Inflammatory macrophage treated with lipopolysaccharide for 1 hour (primary cell): ENCODE data around the gene RSL1D1.

Source experiments
- DNase-seq, 2 donors: peaks; one replicate each; pipeline ENCODE4 v3.0.0-alpha.2; 2020 to 2022

RSL1D1 gene

DNA sequence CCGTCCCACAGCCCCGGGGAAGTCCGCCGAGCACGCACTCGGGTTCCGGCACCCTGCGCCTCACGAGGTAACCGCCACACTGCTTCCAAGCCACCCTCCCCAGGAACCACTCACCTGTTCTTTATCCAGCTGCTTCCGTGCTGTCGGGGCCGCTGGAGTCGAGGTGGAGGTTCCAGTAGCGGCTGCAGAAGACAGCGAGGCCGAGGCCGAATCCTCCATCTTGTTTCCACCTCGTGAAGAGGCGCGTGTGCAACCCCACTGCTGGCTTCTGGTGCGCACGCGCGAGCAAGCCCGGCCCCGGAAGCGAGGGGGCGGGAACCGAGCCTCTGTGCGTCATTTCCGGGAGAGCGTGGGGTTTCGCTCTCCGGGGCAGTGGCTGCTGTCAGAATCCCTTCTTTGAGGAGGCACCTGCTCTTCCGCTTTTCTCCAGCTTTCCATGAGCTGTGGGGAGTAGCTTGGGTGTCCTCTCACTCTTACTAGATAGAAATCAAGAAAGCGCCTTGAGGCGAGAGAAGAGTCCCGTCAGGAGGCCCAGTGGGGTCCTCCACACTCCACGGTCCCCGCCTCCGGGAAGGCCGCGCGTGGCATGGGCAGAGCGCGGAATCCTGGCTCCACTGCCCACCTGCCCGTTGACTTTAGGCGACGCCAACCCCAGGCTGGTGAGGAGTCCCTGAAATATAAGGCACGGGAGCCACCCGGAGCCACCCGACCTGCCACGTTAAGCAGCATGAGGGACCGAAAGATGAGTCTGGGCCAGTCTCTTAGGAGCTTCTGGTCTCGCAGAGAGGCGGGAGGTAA lies at the start of gene RSL1D1:
TSS of gene RSL1D1 (minus strand) at position 249 of the 798 bp plus-strand sequence. CDS start at position 219, 30 bp downstream.
- DNase-seq: peak; percentile 95 to 98

DNA sequence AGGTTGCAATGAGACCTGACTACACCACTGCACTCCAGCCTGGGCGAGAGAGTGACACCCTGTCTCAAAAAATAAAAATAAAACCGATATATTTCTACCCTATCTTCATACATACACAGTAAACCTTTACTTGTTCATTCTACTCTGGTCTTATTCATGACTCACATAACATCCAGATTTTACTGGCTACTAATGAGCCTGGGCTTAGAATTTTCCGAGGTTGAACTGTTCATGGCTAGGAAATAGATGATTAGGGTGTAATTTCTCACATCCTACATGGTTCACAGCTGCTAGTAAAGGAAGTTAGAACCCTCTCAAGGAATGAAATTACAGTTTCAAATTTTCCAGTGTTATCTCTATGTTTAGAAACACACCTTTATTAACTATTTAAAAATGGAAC lies 49.7 kb upstream of the RSL1D1 start:
- DNase-seq: no peak

DNA sequence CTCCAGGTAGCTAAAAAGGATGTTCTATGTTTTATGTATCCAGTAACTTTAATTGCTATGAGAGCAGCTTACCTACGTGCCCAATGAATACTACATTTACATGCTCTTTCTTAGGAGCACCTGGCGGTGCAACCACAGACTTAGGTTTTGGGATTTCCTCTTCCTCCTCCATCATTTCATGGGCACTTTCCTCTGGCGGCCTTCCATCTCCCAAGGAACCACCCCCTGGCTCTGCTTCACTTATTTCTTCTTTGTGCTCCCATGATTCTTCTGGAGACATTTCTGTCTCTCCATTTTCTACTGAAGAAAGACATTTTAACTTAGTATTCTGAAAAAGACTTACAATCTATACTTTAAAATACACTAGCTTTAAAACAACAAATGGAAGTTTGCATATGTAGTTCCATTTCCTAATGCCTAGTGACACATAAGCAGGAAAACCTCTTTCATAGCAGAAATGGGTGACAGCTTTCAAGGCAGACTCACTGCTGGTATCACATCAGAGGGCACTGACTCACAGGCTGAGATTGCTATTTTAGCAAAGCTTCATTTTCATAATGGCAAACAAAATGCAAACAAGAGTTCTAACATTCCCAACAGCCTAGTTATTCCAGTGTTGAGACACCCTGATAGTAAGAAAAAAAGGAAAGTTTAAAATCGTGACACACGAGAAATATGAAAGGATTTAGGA lies 45.3 kb upstream of the RSL1D1 start:
- peak; percentile 20 to 54 for DNase-seq

DNA sequence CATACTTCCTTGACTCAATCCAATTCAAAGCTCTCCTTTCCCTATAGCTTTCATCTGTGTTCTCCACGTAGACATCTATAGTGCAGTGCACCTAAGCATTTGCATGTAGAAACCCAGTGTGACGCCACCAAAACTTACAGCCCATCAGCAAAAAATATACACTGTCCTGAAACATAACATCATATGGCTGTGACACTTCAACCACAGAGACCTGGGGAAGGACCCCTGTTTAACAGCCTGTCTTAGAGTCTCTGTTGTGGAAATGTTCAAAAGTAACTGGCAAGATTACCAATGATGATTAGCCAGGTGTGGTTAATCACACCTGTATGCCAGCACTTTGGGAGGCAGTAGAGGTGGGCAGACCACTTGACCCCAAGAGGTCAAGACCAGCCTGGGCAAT lies 42.2 kb upstream of the RSL1D1 start:
- DNase-seq: no peak

DNA sequence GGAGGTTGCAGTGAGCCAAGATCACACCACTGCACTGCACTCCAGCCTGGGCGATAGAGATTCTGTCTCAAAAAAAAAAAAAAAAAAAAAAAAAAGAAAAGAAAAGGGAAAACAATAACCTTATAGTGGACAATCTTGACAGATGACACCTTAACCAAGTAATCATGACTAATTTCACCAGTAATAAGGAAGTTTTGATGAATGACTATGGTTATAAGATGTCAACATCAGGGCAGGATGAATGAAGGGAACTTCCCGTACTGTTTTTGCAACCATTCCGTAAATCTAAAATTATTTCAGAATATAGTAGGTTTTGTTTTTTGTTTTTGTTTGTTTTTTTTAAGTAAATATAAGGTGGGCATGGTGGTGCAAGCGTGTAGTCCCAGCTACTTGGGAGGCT lies 41.4 kb upstream of the RSL1D1 start:
- peak; percentile 55 to 71 for DNase-seq

DNA sequence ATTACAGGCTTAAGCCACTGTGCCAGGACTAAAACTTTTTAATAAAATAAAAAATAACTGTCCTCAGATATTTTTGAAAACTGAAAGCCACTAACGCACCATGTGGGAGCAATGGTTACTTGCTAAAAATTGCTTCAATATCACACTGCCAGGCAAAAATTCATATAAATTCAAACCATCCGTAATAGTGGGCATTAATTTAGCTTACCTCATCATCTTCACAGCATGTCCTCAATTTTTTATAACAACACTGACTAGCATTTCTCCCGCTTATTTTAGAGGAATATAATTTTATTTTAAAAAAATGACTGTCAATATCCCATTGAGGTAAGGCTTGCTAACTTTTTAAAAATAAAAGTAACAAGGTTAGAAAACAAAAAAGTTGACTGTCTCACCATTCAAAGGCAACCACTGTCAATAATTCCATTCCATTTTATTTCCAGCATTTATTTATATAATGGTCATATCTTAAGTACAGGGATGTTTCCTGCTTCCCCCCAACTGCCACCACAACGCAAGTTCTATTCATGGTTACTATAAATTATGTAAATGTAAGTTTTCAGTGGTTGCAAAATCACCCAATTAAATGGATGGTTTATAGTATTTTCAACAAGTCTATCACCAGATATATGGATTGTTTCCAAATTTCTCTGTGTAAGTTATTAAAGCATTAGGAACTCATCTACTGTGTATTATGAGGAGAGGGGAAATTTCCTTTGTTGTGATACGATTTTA lies 39.1 kb upstream of the RSL1D1 start:
- no peak for DNase-seq

DNA sequence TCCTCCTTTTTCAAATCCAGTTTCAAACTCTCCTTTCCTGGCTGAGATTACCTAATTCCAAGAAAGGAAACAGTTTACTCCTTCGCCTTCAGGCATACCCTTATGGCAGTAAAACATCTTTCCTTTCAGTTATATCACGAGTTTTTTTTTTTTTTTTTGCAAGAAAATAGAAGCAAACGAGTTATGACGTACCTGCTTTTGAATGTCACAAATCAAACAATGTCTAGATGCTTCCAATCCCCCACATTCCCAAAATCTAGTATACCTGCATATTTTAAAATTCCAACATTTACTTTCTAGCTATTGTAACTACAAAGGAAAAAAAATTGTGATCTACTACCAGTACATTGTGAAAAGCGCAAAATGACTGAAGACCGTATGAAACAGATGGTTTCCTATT lies 35.5 kb upstream of the RSL1D1 start:
- no peak for DNase-seq

DNA sequence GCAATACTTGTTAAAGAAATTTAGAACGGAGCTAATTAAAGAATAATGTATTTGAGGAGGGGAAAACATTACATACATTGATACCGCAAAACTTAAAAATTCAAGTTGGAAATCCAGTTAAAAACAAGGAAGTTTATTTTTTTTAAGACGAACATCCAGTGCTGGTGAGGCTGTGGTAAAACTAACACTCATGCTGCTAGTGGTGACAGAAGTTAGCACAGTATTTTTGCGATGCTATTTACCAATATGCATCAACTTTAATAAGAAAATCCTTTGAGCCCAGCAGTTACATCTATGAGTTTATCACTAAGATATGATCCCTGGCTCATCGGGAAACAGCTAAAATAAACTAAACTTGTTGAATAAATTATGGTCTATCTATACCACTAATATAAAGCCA lies 32.7 kb upstream of the RSL1D1 start:
- DNase-seq: no peak

DNA sequence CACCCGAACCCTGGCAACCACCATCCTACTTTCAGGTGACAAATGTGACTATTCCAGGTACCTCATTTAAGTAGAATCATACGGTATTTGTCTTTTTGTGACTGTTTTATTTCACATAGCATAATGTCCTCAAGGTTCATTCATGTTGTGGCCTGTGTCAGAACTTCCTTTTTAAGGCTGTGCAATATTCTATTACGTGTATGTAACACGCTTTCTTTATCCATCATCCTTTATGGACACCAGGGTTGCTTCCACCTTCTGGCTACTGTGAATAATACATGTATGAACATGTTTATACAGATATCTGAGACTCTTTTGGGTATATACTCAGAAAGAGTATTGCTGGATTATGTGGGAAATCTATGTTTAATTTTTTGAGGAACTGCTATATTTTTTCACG lies 28.7 kb upstream of the RSL1D1 start:
- peak; percentile 25 to 31 for DNase-seq

DNA sequence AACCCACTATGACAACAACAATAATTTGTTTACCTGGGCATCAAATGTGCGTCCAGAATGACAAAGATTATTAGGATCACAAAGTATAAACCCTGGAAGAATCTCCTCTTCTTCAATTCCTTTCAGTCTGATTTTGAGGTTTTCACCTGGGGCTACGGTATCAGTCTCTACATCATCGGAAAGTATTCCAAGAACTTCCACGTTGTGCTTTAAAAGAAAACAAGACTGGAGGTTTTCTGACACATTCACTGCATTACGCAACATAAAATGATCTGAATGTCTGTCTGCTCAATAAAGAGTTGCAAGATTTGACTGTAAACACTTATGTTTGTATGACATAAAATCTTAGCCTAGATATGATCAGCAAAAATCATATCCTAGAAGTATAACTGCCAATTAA lies 26.0 kb upstream of the RSL1D1 start:
- DNase-seq: no peak

DNA sequence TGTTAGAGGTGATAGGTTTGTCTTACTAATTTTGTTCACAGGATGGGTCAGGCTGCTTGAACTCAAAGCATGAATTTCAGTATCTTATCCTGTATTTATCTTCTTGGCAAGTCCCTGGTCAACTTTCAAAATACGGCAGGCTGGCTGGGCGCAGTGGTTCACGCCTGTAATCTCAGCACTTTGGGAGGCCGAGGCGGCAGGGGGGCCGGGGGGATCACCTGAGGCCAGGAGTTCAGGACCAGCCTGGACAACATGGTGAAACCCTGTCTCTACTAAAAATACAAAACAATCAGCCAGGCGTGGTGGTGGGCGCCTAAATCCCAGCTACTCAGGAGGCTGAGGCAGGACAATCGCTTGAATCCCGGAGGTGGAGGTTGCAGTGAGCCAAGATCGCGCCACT lies 25.0 kb upstream of the RSL1D1 start:
- DNase-seq: no peak

DNA sequence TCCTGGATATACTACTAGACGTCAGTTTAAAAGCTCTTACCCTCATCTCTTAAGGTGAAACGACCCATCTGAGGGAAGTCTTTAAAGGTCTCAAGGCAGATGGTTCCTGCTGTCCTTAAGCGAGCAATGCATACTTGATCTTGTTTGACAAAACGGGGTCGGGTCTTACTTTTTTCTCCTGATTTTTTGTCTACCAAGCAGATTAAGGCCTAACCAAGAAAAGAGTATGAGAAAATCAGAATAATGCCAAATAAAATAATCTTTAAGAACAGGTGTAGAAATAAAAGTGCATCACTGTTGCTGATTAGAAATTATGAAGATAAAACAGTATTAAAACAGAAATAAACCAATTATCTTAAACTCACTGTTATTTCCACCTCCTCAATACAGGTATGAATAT lies 24.4 kb upstream of the RSL1D1 start:
- DNase-seq: no peak

DNA sequence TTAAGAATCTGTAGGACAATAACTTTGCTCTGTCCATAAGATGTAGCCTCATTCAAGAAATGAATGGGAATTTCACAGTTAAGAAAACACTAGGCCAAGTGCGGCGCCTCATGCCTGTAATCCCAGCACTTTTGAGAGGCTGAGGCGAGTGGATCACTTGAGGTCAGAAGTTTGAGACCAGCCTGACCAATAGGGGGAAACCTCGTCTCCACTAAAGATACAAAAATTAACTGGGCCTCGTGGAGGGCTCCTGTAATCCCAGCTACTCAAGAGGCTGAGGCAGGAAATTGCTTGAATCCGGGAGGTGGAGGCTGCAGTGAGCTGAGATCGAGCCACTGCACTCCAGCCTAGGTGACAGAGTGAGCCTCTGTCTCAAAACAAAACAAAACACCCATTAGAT lies 19.9 kb upstream of the RSL1D1 start:
- no peak for DNase-seq

DNA sequence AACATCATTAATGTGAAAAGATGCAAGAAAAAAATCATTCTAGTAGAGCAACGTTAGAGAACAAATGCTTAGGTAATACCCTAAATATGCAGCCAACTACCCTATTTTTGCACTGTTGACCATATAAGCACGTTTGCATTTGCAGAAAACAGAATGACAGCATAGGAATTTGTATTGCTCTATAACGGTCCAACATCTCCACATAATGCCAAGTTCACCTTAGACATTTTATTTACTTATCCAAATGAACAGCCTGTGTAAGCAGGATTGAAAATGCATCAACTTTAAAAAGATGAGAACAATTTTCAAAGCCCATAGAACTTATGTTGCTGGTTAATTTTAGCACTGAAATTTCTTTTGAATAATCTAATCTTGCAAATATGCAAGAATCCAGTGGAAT lies 19.1 kb upstream of the RSL1D1 start:
- no peak for DNase-seq

DNA sequence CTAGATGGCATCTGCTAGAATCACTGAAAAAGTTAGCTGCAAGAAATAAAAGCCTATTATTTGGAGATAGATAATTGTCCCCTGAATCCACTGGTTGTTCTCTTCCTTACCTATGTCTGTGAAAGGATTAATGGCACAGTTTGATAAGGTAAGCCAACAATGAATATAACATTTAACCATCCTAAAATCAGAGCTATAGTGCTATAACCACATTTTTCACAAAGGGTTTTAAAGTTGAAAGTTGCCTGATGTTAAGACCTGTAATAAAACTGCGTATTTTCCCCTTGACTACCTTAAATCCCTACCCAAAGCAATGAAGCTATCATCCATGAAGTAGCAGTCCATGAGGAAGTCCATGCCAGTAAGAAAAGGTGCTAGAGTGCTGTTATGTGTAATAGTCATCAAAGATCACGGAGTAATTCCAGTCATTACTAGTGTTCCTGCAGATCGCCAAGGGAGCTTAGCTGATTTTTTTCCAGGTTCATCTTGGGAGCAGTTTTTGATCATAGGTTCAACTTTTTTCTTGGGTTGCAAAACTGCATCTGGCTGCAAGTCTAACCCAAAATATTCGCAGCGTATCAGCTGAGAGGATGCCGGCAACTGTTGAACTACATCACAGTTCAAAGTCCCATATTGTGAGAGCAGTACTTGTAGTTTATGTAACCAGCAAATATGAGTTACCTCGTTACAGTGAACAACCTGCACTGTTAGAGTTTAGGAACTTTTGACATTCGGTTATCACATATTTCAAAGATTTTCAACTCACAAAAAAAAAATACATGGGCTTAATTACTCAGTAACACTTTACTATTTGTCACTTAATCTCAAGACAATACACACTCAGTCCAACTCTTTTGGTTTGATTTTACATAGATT lies 18.2 kb upstream of the RSL1D1 start:
- no peak for DNase-seq

DNA sequence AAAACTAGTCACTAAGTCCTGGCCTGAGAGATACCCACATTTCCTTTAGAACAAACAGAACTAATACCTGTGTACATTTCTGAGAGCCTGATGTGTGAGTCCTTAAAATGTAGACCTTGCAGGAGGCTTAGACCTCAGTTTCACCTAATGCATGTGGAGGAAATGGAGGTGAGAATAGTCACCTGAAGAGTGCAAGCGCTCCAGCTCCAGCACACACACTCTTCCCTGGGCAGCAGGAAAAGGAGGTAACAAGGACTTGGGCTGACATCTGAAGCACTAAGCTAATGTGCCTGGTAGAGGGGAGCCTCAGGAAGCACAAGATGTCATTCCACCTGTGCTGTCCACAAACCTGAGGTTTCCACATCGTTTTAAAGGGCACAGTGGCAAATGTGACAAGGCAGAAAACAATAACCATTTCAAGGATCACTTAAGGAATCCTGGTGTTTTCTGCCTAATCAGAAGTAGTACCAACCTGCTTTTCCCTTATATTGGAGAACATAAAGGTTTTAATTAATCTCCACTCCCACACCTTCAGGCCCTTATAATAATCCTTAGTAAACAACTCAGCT lies 17.2 kb upstream of the RSL1D1 start:
- DNase-seq: no peak

DNA sequence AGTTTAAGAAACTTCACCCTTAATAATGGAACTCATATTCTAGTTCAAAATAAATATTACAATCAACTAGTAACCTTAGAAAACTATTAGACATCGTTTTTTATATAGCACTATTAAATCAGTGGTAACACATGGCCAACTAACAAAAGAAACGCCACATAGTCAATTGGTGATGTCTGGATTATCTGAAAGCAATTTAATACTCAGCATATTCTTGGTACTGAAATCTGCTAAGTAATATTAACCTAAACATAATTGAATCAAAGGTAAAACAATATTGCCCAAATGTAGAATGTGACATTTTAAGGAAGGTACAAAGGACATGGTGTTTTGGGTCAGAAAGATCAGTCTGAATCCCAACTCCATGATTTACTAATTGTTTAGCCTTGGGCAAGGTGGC lies 11.1 kb upstream of the RSL1D1 start:
- no peak for DNase-seq

DNA sequence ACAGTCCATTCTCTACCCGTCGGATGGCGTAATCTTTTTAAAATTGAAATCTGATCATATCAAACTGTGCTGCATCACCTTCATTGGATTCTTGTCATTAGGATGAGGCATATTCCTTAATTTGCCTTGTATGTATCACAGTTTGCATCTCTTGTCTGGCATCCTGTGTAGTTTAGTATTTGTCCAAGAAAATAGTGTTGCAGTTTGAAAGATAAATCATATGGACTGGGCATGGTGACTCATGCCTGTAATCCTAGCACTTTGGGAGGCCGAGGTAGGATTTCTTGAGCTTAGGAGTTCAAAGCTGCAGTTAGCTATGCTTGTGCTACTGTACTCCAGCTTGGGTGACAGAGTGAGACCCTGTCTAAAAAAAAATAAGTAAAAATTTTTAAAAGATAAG lies 5.8 kb upstream of the RSL1D1 start:
- no peak for DNase-seq

DNA sequence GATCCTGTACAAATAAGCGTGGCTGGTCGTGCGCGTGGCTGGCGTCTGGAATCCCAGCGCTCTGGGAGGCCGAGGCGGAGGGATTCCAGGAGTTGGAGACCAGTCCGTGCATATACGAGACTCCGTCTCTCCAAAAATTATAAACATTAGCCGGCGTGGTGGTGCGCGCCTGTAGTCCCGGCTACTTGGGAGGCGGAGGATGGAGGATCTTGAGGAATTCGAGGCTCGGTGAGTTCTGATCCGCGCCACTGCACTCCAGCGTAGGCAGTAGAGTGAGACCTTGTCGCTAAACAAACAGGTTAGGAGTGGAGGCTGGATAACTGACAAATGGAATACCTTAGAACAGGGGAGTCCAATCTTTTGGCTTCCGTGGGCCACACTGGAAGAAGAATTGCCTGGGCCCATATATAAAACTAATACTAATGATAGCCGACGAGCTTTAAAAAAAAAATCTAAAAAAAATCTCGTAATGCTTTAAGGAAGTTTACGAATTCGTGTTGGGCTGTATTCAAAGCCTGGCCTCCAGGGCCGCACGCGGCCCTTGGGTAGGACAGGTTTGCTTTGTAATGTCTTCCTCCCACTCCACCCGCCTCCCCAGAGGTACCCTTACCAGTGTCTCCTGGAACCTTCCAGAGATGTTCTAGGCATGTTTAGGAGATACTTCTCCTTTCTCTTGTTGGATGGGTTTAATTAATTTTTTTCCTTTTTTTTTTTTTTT lies 909 bp upstream of the RSL1D1 start:
- DNase-seq: no peak

DNA sequence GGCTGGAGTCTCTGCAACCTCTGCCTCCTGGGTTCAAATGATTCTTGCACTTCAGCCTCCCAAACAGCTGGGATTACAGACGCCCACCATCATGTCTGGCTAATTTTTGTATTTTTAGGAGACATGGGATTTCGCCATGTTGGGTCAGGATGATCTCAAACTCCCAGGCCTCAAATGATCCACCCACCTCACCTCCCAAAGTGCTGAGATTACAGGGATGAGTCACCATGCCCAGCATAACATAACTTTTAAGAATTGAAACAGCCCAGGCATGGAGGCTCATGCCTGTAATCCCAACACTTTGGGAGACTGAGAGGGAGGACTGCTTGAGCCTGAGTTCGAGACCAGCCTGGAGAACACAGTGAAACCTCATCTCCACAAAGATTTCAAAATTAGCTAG lies 2.5 kb downstream of the RSL1D1 start:
- peak; percentile 52 to 64 for DNase-seq

DNA sequence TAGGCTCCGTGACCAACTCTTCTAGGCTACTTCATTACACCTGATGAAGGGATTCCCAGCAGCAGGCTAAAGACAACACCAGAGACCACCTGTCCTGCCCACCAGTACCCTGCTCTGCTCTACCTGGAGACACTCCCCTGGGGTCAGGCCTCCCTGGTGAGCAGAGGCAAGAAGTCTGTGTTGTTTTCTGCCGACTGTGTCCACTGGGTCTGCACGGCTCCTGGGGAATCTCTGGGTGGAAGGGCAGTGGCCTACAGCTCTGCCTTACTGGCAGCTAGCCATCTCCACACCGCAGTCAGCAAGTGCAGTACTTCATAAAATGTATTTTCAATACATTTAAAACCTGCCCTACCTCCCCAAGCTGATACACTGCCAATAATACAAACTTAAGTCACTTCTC lies 6.8 kb downstream of the RSL1D1 start:
- no peak for DNase-seq

DNA sequence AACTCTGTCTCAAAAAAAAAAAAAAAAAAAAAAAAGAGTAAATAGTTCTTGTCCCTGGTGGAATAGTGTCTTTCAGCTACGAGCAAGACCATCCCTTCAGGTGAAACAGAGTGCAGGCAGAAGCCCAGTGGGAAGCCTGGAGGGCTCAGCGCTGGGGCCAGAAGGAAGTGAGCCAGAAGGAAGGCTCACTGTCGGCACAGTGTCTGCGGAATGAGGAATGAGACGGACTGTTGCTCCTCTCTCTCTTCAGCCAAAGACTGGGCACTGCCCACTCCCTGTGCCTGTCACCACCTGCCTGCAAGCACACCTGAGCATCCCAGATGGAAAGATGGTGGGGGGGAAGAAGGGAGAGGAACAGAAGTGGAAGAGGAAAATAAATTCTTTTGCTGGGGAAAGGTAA lies 7.5 kb downstream of the RSL1D1 start:
- no peak for DNase-seq
